Esophagus (tissue), 2 donors: ENCODE measurements around the gene NECTIN1. TPM values are rescaled to one million over a fixed set of nuclear protein-coding genes. Genes with fewer than 3 reads are reported as not detected.

ENCODE experiments used
- H3K27ac ChIP-seq, 2 donors: one replicate each; pipeline ENCODE4 v1.5.1; 2013; ENCODE audit warnings: low read depth in 2 of 2, mild to moderate bottlenecking in 2 of 2, inconsistent platforms in 1 of 2, low read length in 1 of 2, moderate library complexity in 1 of 2
- H3K27me3 ChIP-seq, 2 donors: one replicate each; pipeline ENCODE4 v1.6.1; 2013; ENCODE audit warnings: low read length in 2 of 2, control low read depth in 1 of 2, mild to moderate bottlenecking in 1 of 2; ENCODE audit not compliant: insufficient read depth in 2 of 2, control insufficient read depth in 1 of 2
- H3K36me3 ChIP-seq, 2 donors: one replicate each; pipeline ENCODE4 v1.6.1; 2013; ENCODE audit warnings: low read length in 1 of 2; ENCODE audit not compliant: control insufficient read depth in 2 of 2, insufficient read depth in 2 of 2
- H3K4me1 ChIP-seq, 2 donors: one replicate each; pipeline ENCODE4 v1.6.1; 2013; ENCODE audit warnings: low read length in 1 of 2; ENCODE audit not compliant: control insufficient read depth in 2 of 2, insufficient read depth in 2 of 2
- H3K4me3 ChIP-seq, 2 donors: one replicate each; pipeline ENCODE4 v1.5.1; 2013; ENCODE audit warnings: low read length in 2 of 2, mild to moderate bottlenecking in 2 of 2, low read depth in 1 of 2, moderate library complexity in 1 of 2
- H3K9me3 ChIP-seq, 2 donors: one replicate each; pipeline ENCODE4 v1.6.1; 2013; ENCODE audit warnings: mild to moderate bottlenecking in 2 of 2, low read depth in 1 of 2, low read length in 1 of 2, moderate library complexity in 1 of 2; ENCODE audit not compliant: control insufficient read depth in 2 of 2, insufficient read depth in 1 of 2
- WGBS, 2 donors: extraction: QIAGEN DNeasy Blood & Tissue Kit; methylation state at CpG; one replicate each; pipeline ENCODE4 v1.1.7; 2013; 5-methylcytosine and 5-hydroxymethylcytosine counted together
- polyA plus RNA-seq, 2 donors: library from polyadenylated mRNA; stranded (reverse); fragments of 200-250 nt; gene quantifications; one replicate each; pipeline ENCODE4 v1.2.3, GENCODE V29; 2013
- donor health status: healthy with polysubstance abuse.
- donor health status: Bipolar disorder and iron deficiency.

The NECTIN1 gene
- polyA plus RNA-seq, 2 donors: 79.6 to 89.9 TPM

GRCh38 chr11:119629834-119630624 lies 99.0 kb downstream of the NECTIN1 start:
- Histone ChIP-seq H3K27me3 (no peaks in the 10 kb centered on the region), H3K36me3 (no peaks in the 10 kb centered on the region)
- 74 to 83% methylated on average over 8 of the region's 8 CpGs for WGBS, 2 donors

GRCh38 chr11:119629085-119629484 lies 99.9 kb downstream of the NECTIN1 start:
- WGBS, 2 donors: 77 to 78% methylated on average over 8 of the region's 9 CpGs
- Histone ChIP-seq H3K9me3 (no peaks in the 10 kb centered on the region), H3K27ac (no peak overlapping the region), H3K36me3 (no peaks in the 10 kb centered on the region), H3K27me3 (no peaks in the 10 kb centered on the region), H3K4me3 (no peak overlapping the region), H3K4me1 (peaks cover 0 to 4% of the 10 kb centered on the region in 2 donors)

More at GRCh38 chr11:119629834-119630624, 99.0 kb downstream of the NECTIN1 start:
- Histone ChIP-seq H3K27ac (no peak overlapping the region), H3K4me3 (no peak overlapping the region), H3K9me3 (no peaks in the 10 kb centered on the region), H3K4me1 (peaks cover 0 to 4% of the 10 kb centered on the region in 2 donors)

- no peaks in the 10 kb centered on the region for H3K9me3 ChIP-seq
- no peak overlapping the region for H3K27ac ChIP-seq
- H3K4me1 ChIP-seq: peaks cover 0 to 4% of the 10 kb centered on the region in 2 donors
- H3K27me3 ChIP-seq: no peaks in the 10 kb centered on the region
- WGBS, 2 donors: 62 to 64% methylated on average over 6 of the region's 6 CpGs
- H3K36me3 ChIP-seq: no peaks in the 10 kb centered on the region
- no peak overlapping the region for H3K4me3 ChIP-seq
Measured at GRCh38 chr11:119627286-119627685, 101.7 kb downstream of the NECTIN1 start.

- 61 to 63% methylated on average over 7 of the region's 7 CpGs for WGBS, 2 donors
- peaks cover 0 to 4% of the 10 kb centered on the region in 2 donors for H3K4me1 ChIP-seq
- no peak overlapping the region for H3K4me3 ChIP-seq
- H3K9me3 ChIP-seq: no peaks in the 10 kb centered on the region
- H3K27me3 ChIP-seq: no peaks in the 10 kb centered on the region
- H3K36me3 ChIP-seq: no peaks in the 10 kb centered on the region
- no peak overlapping the region for H3K27ac ChIP-seq
Measured at GRCh38 chr11:119626871-119627270, 102.1 kb downstream of the NECTIN1 start.

GRCh38 chr11:119626197-119626841 lies 102.7 kb downstream of the NECTIN1 start:
- 63% methylated on average over 6 to 7 of the region's 7 CpGs for WGBS, 2 donors
- H3K4me3 ChIP-seq: no peak overlapping the region
- no peaks in the 10 kb centered on the region for H3K36me3 ChIP-seq
- peaks cover 0 to 4% of the 10 kb centered on the region in 2 donors for H3K4me1 ChIP-seq
- no peak overlapping the region for H3K27ac ChIP-seq
- no peaks in the 10 kb centered on the region for H3K9me3 ChIP-seq
- H3K27me3 ChIP-seq: no peaks in the 10 kb centered on the region

- no peaks in the 10 kb centered on the region for H3K9me3 ChIP-seq
- peaks cover 0 to 4% of the 10 kb centered on the region in 2 donors for H3K4me1 ChIP-seq
- no peaks in the 10 kb centered on the region for H3K27me3 ChIP-seq
- no peak overlapping the region for H3K27ac ChIP-seq
- no peaks in the 10 kb centered on the region for H3K36me3 ChIP-seq
- no peak overlapping the region for H3K4me3 ChIP-seq
- 70 to 73% methylated on average over 19 of the region's 19 CpGs for WGBS, 2 donors
Measured at GRCh38 chr11:119625206-119625978, 103.6 kb downstream of the NECTIN1 start.

GRCh38 chr11:119624629-119625028 lies 104.4 kb downstream of the NECTIN1 start:
- Histone ChIP-seq H3K9me3 (no peaks in the 10 kb centered on the region), H3K27ac (no peak overlapping the region), H3K4me1 (peaks cover 0 to 4% of the 10 kb centered on the region in 2 donors), H3K36me3 (no peaks in the 10 kb centered on the region), H3K4me3 (no peak overlapping the region), H3K27me3 (no peaks in the 10 kb centered on the region)
- 86 to 92% methylated on average over 6 of the region's 6 CpGs for WGBS, 2 donors

GRCh38 chr11:119624102-119624615 lies 104.8 kb downstream of the NECTIN1 start:
- 32 to 37% methylated on average over 9 of the region's 9 CpGs for WGBS, 2 donors
- peaks cover 0 to 4% of the 10 kb centered on the region in 2 donors for H3K4me1 ChIP-seq
- H3K9me3 ChIP-seq: no peaks in the 10 kb centered on the region
- no peak overlapping the region for H3K4me3 ChIP-seq
- H3K27ac ChIP-seq: no peak overlapping the region
- H3K27me3 ChIP-seq: no peaks in the 10 kb centered on the region
- H3K36me3 ChIP-seq: no peaks in the 10 kb centered on the region

GRCh38 chr11:119623682-119624081 lies 105.3 kb downstream of the NECTIN1 start:
- H3K27me3 ChIP-seq: no peaks in the 10 kb centered on the region
- H3K27ac ChIP-seq: no peak overlapping the region
- H3K36me3 ChIP-seq: no peaks in the 10 kb centered on the region
- H3K9me3 ChIP-seq: no peaks in the 10 kb centered on the region
- H3K4me3 ChIP-seq: no peak overlapping the region
- H3K4me1 ChIP-seq: peaks cover 0 to 4% of the 10 kb centered on the region in 2 donors
- 64 to 69% methylated on average over 5 of the region's 5 CpGs for WGBS, 2 donors
